ENCODE results near the gene PRSS53.

GRCh38 chr16:31038993-31039392, 49.8 kb downstream of the PRSS53 start:
- TF ChIP-seq CTCF (IDR thresholded peaks at IDR 0.05) (no peak), POLR2A (IDR thresholded peaks at IDR 0.05) (no peak)

Measured in testis (tissue), 2 donors.